Measurements from ENCODE around the gene GPAM. TPM values are rescaled to one million over a fixed set of nuclear protein-coding genes. Genes with fewer than 3 reads are reported as not detected.

GPAM gene
- total and polyA plus RNA-seq, 10 of the 15 experiments (the other 5 are each of a cell fraction or from before 2014, with no cell fraction given), result 3.3 to 9.4 (median 7.4) TPM

DNA sequence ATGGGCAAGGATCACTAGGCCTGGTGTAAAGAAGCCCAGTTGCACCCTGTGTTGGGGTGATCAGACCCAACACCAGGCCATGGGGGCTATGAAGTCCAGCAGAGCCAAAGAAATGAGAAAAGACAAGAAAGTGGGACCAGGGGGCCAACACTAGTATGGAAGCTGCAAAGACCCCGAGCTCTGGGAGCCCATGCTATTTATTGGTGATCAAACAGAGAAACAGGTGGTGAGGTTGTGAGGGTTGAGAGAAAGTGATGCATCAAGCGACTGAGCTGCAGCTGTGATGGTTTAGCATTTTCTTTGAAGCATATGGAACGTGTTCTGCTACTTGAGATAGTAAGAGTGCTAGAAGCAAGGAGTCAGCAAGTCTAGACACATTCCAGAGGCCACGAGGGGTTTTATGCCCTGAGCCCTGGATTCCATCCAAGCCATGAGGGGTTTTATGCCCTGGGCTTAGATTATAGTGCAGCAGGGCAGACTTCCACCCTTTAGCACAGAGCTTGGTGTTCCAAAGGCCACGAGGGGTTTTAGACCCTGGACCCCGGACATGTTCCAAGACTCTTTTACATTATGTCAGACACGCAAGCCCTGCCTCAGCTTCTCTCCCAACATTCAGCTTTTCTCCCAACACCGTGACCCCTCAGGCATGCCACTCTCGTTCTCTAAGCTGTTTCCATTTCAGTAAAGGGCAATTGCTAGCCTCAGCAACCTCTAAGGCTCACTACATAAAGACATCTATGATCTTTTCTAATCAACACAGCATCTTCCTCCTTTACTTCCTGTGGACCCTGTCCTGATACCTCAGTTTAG lies 43.1 kb upstream of the GPAM start (continued):
- TF ChIP-seq, protein P1, sequence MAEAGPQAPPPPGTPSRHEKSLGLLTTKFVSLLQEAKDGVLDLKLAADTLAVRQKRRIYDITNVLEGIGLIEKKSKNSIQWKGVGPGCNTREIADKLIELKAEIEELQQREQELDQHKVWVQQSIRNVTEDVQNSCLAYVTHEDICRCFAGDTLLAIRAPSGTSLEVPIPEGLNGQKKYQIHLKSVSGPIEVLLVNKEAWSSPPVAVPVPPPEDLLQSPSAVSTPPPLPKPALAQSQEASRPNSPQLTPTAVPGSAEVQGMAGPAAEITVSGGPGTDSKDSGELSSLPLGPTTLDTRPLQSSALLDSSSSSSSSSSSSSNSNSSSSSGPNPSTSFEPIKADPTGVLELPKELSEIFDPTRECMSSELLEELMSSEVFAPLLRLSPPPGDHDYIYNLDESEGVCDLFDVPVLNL (IDR thresholded peaks at IDR 0.05; ENCODE audit: low read depth, low read length), result no peak
- TF ChIP-seq SMC3 (IDR thresholded peaks at IDR 0.05; ENCODE audit: borderline replicate concordance, low read length), result no peak
- TF ChIP-seq, protein P2, sequence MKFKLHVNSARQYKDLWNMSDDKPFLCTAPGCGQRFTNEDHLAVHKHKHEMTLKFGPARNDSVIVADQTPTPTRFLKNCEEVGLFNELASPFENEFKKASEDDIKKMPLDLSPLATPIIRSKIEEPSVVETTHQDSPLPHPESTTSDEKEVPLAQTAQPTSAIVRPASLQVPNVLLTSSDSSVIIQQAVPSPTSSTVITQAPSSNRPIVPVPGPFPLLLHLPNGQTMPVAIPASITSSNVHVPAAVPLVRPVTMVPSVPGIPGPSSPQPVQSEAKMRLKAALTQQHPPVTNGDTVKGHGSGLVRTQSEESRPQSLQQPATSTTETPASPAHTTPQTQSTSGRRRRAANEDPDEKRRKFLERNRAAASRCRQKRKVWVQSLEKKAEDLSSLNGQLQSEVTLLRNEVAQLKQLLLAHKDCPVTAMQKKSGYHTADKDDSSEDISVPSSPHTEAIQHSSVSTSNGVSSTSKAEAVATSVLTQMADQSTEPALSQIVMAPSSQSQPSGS (IDR thresholded peaks at IDR 0.05; ENCODE audit: low read length), result no peak
- no peak for TF ChIP-seq SKIL (IDR thresholded peaks at IDR 0.05; ENCODE audit: low read depth, poor library complexity, severe bottlenecking)
- no peak for TF ChIP-seq TCF7 (IDR thresholded peaks at IDR 0.05; ENCODE audit: borderline replicate concordance)
- no peak for TF ChIP-seq YBX1 (IDR thresholded peaks at IDR 0.05)
- TF ChIP-seq NR2C1 (IDR thresholded peaks at IDR 0.05), result no peak
- TF ChIP-seq CHD4 (IDR thresholded peaks at IDR 0.05), result no peak
